ENCODE results near the gene MMGT1. TPM values are rescaled to one million over a fixed set of nuclear protein-coding genes. Genes with fewer than 3 reads are reported as not detected.
"Not testable (repeated sequence)": the region's sequence is repeated elsewhere in the genome, so short reads cannot be mapped to it uniquely, and the experiment has no call there.

Gene MMGT1
- total RNA-seq, 4 donors from 2014 or later = 20.6 to 29.2 (median 23.5) TPM

- Histone ChIP-seq H3K27ac (no peak overlapping the region), H3K36me3 (no peaks in the 10 kb centered on the region), H3K9me3 (no peaks in the 10 kb centered on the region), H3K4me1 (no peaks in the 10 kb centered on the region), H3K4me3 (no peak overlapping the region), H3K27me3 (no peaks in the 10 kb centered on the region)
- in situ Hi-C loops (cut with MboI; ENCODE audit: low sequenced_read_pairs in 4 of 4) = no loop called here
- TF ChIP-seq POLR2A (IDR thresholded peaks at IDR 0.05) = no peak
- TF ChIP-seq CTCF (IDR thresholded peaks at IDR 0.05 in 4 of 5, conservative IDR thresholded peaks at IDR 0.05 in 1 of 5) = no peak
- DNase-seq (no peak), ATAC-seq (no peak)
- intact Hi-C loops (cut with DNase I; ENCODE audit: low total_unique reads) = no loop called here
Measured at GRCh38 chrX:135927897-135928296, 45.9 kb downstream of the MMGT1 start.

- intact Hi-C loops (cut with DNase I; ENCODE audit: low total_unique reads) = no loop called here
Measured at GRCh38 chrX:135923353-135923752, 50.4 kb downstream of the MMGT1 start.

GRCh38 chrX:135920516-135920915 lies 53.3 kb downstream of the MMGT1 start:
- DNase-seq; H3K27me3 ChIP-seq; H3K4me1 ChIP-seq; intact Hi-C loops (cut with DNase I; ENCODE audit: low total_unique reads); ATAC-seq; H3K27ac ChIP-seq; H3K9me3 ChIP-seq; H3K4me3 ChIP-seq; in situ Hi-C loops (cut with MboI; ENCODE audit: low sequenced_read_pairs in 4 of 4); H3K36me3 ChIP-seq: not testable (repeated sequence)

More at GRCh38 chrX:135923353-135923752, 50.4 kb downstream of the MMGT1 start:
- DNase-seq = no peak
- Histone ChIP-seq H3K4me3 (no peak overlapping the region), H3K27ac (no peak overlapping the region), H3K9me3 (no peaks in the 10 kb centered on the region), H3K27me3 (no peaks in the 10 kb centered on the region), H3K4me1 (no peaks in the 10 kb centered on the region), H3K36me3 (no peaks in the 10 kb centered on the region)
- no peak for ATAC-seq
- in situ Hi-C loops (cut with MboI; ENCODE audit: low sequenced_read_pairs in 4 of 4) = no loop called here
- no peak for TF ChIP-seq CTCF (IDR thresholded peaks at IDR 0.05 in 4 of 5, conservative IDR thresholded peaks at IDR 0.05 in 1 of 5)
- no peak for TF ChIP-seq POLR2A (IDR thresholded peaks at IDR 0.05)

- no peaks in the 10 kb centered on the region for H3K36me3 ChIP-seq
- ATAC-seq = no peak
- no peak for DNase-seq
- intact Hi-C loops (cut with DNase I; ENCODE audit: low total_unique reads) (no loop called here), in situ Hi-C loops (cut with MboI; ENCODE audit: low sequenced_read_pairs in 4 of 4) (no loop called here)
- peaks cover 0 to 3% (median 0%) of the 10 kb centered on the region in 3 donors for H3K27me3 ChIP-seq
- no peaks in the 10 kb centered on the region for H3K4me1 ChIP-seq
- TF ChIP-seq POLR2A (IDR thresholded peaks at IDR 0.05) (no peak), CTCF (IDR thresholded peaks at IDR 0.05 in 4 of 5, conservative IDR thresholded peaks at IDR 0.05 in 1 of 5) (no peak)
- H3K9me3 ChIP-seq = no peaks in the 10 kb centered on the region
- H3K4me3 ChIP-seq = no peak overlapping the region
- H3K27ac ChIP-seq = no peak overlapping the region
Measured at GRCh38 chrX:135914404-135914803, 59.4 kb downstream of the MMGT1 start.

Other genes with a start within 250 kb of the MMGT1 start
- not detected for gene CT45A3, start 205.8 kb downstream of the MMGT1 start, total RNA-seq
- not detected for gene CT45A5, start 188.5 kb downstream of the MMGT1 start, total RNA-seq
- not detected for gene CT45A6, start 171.2 kb downstream of the MMGT1 start, total RNA-seq
- not detected for gene CT45A2, start 154.0 kb downstream of the MMGT1 start, total RNA-seq
- gene CT45A7, start 136.7 kb downstream of the MMGT1 start, total RNA-seq = not detected
- gene CT45A8, start 119.5 kb downstream of the MMGT1 start, total RNA-seq = not detected
- not detected for gene CT45A9, start 102.2 kb downstream of the MMGT1 start, total RNA-seq
- gene CT45A10, start 80.5 kb downstream of the MMGT1 start, total RNA-seq = not detected
- not detected for gene SAGE1, start 80.3 kb downstream of the MMGT1 start, total RNA-seq
- gene SLC9A6, start 11.4 kb upstream of the MMGT1 start, total RNA-seq = 10 to 100 TPM; 13.3 to 18.7 (median 15.2) TPM
- 1,000 to 10,000 TPM; 2,023 to 8,069 (median 7,102) TPM for gene FHL1, start 173.5 kb upstream of the MMGT1 start, total RNA-seq

Data from gastrocnemius medialis (tissue), 4 donors.